NT2/D1 (cell line): ENCODE results near the gene ICAM2.

ENCODE experiments used
- SUZ12 ChIP-seq: IDR thresholded peaks from 2 replicates; pipeline ENCODE4 v1.6.1; 2011; ENCODE audit not compliant: insufficient read length, insufficient read depth; ENCODE audit errors: extremely low read depth
- YY1 ChIP-seq: IDR thresholded peaks from 2 replicates; pipeline ENCODE4 v1.6.1; 2011; ENCODE audit not compliant: insufficient read length, insufficient read depth
- ZNF274 ChIP-seq: IDR thresholded peaks from 2 replicates; pipeline ENCODE4 v1.6.1; 2011; ENCODE audit warnings: mild to moderate bottlenecking, low read depth, low read length

- TF ChIP-seq SUZ12 (no peak), ZNF274 (no peak), YY1 (no peak)
These were observed 64.6 kb downstream of the ICAM2 start for GRCh38 chr17:63955791-63956190.
